Choroid plexus epithelial cell (primary cell): Measurements from ENCODE around the gene ARMC7.
"Not testable (repeated sequence)": the region's sequence is repeated elsewhere in the genome, so short reads cannot be mapped to it uniquely, and the experiment has no call there.

Experiments
- DNase-seq: peaks from one replicate; pipeline ENCODE4 v3.0.0-alpha.2; 2010; ENCODE audit warnings: low read depth
- H3K4me3 ChIP-seq: 2 replicates; pipeline ENCODE4 v1.5.1; 2011; ENCODE audit warnings: low read depth, mild to moderate bottlenecking, control low read depth, low read length, moderate library complexity
- CTCF ChIP-seq: conservative IDR thresholded peaks from 2 replicates; pipeline ENCODE4 v1.5.1; 2011; ENCODE audit warnings: low read depth, mild to moderate bottlenecking, control low read depth, inconsistent platforms, low read length, moderate library complexity

ARMC7 gene

DNA sequence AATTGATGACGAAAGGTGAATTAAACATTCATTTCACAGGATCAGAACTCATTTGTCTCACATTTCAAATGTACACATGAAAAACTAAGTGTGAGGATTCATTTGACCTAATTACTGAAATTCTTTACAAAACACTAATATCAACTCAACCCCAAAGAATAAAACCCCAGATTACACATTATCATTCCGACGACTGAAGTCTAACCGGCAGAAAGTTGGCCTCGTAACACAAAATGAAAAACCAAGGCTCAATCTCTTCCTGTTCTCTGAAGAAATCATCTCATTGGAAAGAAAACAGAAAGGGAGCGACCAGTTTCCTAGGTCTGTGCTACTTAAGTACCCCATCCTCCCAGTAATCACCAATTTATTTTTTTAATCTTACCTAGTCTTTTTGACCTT is 42.8 kb downstream of the ARMC7 start:
- H3K4me3 ChIP-seq: peak overlapping the region; percentile 89
- DNase-seq: no peak
- no peak for TF ChIP-seq CTCF

GRCh38 chr17:75152922-75153779 is 43.4 kb downstream of the ARMC7 start:
- peak; percentile 33 for DNase-seq
- no peak for TF ChIP-seq CTCF
- H3K4me3 ChIP-seq: peak overlapping the region; percentile 89

- DNase-seq: no peak
- TF ChIP-seq CTCF: no peak
- peak overlapping the region; percentile 89 for H3K4me3 ChIP-seq
These were observed 44.0 kb downstream of the ARMC7 start for GRCh38 chr17:75153780-75154194.

- peak within 1 kb of the TSS; percentile 89 for H3K4me3 ChIP-seq
- peak; percentile 99 for DNase-seq
- TF ChIP-seq CTCF: no peak
These were observed 44.7 kb downstream of the ARMC7 start, which contains the start of gene JPT1 for GRCh38 chr17:75154195-75155106. JPT1 (minus strand) TSS chr17:75154512; CDS start chr17:75154397, 115 bp downstream.

DNA sequence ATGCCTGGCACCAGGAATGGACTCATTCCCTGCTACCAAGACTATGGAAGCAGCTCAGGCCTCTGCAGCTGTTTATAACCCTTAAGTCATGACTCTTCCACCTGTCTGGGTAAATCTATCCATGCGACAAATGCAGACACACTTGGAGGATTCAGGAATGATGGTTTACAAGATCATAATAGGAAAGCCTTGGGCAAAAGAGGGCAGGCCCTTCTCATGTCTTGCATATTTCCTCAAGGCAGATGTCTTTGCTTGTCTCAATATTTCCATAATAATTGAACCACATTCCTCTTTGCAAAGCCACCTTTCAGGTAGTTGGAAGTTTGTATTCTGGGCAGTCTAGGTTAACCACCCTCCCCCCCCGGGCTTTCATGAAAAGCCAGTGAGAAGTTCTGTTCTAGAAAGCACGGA is 45.4 kb downstream of the ARMC7 start:
- DNase-seq: no peak
- no peak for TF ChIP-seq CTCF
- H3K4me3 ChIP-seq: no peak overlapping the region

DNA sequence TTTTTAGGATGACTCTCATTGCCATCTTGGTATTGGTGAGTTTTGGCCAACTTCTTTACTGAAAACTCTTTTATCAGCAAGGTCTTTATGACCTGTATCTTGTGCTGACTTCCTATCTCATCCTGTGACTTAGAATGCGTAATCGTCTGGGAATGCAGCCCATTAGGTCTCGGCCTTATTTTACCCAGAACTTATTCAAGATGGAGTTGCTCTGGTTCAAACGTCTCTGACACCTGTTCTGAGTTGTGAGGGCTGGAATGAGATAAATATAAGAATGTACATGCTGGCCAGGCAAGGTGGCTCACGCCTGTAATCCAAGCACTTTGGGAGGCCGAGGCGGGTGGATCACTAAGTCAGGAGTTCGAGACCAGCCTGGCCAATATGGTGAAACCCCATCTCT is 48.7 kb downstream of the ARMC7 start:
- not testable (repeated sequence) for H3K4me3 ChIP-seq, DNase-seq
